GM19395 (cell line): ENCODE measurements around the gene AKT2.

Experiments used
- ATAC-seq: cut with Tn5 transposase; IDR thresholded peaks from one replicate; pipeline ENCODE4 v1.9.1; 2021; ENCODE audit warnings: mild to moderate bottlenecking, moderate library complexity; ENCODE audit not compliant: unreplicated experiment

The AKT2 gene

GRCh38 chr19:40255619-40256166, 29.5 kb downstream of the AKT2 start:
- no peak for ATAC-seq

DNA sequence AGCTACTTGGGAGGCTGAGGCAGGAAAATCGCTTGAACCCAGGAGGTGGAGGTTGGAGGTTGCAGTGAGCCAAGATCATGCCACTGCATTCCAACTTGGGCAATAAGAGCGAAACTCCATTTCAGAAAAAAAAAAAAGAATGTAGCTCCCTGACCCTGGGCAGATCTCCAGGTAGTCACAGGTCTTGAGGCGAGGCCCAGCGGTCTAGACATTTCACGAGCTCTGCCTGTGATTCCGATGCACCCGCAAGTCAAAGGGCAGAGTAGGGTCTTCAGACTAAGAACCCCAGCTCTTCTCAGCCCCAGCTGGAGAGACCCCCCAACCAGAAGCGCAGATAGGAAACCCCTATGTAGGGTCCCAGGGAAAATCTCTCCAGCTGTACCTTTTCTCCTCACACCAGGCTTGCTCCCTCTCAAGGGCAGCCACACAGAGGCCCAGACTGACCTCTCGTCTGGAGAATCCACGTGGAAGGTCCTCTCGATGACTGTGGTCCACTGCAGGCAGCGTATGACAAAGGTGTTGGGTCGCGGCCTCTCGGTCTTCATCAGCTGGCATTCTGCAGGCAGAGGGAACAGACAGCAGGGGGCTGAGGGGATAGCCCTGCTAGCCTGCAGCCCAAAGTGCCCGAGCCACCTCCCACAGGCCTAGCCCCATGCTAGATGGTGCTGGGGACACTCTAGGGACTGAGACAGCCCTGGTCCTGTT, 30.3 kb downstream of the AKT2 start:
- ATAC-seq, result no peak

DNA sequence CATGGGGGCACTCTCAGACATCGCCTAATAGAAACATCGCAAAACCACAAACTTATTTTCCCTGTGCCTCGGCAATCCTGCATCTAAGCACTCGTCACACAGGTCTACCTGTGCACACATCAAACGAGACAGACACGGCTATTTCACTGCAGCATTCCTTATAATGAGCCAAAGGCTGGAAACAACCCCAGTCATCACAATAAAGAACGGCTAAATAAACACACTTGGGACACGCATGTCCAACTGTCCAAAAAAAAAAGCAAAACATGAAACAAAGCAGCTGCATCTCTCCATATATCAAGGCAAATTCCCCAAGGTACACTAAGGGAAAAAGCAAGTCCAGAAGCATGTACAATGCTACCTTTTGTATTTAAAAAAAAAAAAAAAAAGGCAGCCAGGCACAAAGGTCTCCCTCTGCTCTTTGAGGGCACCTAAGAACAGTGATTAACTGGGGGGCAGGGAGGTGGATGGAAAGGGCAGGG, 31.5 kb downstream of the AKT2 start:
- no peak for ATAC-seq

DNA sequence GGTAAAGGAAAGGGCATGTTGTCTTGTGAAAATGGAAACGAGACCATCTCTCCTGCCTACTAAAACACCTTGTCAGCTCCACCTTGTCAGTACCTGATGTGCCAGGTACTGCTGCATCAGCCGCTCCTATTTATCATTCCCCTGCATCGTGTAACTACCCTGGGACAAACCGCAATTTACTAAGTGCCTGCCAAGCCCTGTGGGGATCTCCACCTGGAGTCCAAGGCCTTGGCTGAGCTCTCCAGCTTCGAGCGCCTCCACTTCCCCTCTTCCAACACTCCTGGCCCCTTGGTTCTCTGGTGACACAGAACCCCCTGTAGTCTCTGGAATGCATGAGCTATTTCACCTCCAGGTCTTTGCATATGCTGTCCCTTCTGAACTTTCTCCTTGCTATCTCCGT, 32.8 kb downstream of the AKT2 start:
- no peak for ATAC-seq

GRCh38 chr19:40251991-40252390, 33.2 kb downstream of the AKT2 start:
- no peak for ATAC-seq

DNA sequence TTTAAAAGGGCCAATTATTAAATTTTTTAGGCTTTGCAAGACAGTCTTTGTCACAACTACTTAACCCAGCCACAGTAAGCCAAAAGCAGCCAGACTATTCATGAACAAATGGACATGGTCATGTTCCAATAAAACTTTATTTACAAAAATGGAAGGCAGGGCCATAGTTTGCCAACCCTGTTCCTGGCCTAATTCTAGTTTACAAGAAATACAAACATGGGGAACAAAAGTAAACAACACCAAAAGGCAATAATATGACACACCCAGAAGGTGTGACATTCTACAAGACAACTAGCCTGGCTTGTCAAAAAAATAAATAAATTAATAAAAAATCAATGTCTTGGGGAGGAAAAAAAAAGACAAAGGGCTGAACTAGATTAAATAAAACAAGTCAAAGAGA, 33.9 kb downstream of the AKT2 start:
- ATAC-seq, result no peak

DNA sequence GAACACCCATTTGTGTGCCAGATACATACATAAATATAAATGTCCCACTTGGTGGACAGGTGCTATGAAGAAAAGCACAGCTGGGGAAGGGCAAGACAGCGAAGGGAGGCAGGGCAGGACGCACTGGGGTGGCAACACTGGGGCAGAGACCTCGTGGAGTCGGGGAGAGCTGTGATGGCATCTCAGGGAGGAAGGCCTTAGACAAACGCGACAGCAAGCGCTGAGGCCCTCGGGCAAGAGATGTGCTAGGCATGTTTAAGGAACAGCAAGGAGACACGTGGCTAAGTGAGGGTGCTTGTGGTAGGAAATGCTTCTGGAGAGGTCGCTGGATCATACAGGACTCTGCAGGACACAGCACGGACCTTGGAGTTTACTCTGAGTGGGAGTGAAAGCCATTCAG, 35.4 kb downstream of the AKT2 start:
- no peak for ATAC-seq

- ATAC-seq, result no peak
Measured at GRCh38 chr19:40249201-40249600, 35.9 kb downstream of the AKT2 start.

DNA sequence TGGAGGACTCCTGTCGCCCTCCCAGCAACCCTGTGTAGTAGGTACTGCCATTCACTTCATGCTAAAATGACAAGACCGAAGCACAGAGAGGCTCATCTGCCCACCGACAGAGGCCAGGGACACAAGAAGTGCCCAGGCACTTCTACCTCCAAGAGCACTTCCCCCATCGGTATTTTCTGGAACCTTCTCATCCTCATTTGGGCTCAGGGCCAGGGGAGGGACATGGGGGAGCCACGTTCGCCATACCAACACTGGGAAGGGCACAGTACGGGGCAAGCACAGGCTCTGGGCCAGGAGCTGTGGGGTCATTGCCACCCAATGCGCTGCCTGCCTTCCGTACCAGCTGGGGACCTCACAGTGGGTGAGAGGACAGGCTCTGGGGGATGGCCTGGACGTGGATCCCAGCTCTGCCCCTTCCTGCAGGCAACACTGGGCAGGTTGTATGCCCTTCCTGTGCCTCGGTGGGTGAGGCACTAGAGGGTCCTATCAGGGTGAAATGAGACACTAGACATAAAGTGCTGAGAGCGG, 37.3 kb downstream of the AKT2 start:
- ATAC-seq, result no peak

DNA sequence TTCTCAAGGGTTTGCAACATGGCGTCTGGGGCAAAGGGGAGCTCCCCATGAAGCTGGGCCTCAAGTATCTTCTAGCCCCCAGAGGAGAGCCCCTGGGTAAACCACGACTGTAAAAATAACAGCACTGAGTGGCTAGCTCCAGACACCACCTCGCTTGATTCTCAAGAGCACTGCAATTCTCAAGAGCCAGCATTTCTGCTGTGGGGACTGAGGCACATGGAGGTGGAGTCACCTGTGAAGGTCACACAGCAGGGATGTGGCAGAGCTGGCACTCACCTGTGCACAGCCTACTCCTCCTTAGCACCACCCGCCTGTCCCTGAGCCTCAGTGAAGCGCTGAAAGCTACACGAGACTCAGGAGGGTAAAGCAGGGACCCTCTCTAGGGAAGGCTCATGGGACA, 38.0 kb downstream of the AKT2 start:
- no peak for ATAC-seq

- no peak for ATAC-seq
Measured at GRCh38 chr19:40246292-40247073, 38.7 kb downstream of the AKT2 start.

DNA sequence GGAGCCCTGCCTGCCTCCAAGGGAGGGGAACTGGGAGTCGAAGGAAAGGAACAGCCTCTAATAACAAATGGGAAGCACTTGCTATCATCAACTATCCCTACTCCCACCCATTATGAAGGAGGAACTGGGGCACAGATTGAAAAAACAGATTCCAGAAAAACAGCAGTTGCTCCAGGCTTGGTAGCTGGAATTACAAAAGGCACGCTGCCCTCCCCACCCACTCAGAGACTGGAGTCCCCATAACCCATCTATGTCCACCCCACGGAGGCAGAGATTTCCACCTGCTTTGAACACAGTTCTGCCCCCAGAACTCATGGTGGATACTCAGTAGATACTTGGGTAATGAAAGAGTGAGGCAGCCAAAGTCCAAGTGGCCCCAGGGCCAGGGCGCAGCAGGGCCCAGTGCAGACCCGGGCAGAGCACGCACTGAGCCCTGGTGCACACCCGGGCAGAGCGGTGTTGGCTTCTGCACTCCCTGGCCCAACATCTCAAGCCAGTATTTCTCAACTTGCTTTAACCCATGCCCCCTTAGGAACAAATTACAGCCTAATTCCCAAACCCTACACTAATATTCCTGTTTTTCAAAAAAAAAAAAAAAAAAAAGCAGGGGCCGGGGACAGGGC, 39.5 kb downstream of the AKT2 start:
- ATAC-seq, result no peak

DNA sequence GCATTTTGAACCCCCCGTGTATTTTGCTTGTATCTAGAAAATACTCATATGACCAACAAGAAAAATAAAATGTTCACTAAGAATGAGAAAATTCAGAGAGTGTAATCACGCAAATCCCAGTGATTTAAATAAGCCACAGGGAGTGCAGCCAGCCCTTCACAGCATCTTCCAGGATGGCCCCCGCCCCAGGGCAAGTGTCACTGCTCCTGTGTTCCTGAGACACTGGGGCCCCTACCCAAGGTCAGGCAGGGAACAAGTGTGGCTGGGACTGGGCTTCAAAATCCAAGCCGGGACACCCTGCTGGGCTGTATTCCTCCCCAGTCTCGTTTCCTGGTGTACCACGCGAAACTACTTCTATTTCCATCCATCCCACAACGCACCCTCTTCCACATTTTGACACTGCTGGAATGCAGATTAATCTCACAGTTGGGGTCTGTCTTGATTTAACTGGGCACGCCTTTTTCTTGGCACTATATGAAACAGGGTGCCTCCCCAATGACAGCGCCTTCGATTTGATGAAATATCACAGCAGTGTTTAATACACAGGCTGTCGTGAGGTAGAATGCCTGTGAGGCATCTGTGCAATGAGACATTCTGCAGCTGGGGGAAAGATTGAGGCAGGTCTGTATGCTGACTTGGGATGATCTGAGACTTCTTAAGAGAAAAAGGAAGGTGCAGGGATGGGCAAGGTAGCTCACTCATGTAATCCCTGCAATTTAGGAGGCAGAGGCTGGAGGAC, 40.4 kb downstream of the AKT2 start:
- ATAC-seq, result no peak

GRCh38 chr19:40243181-40243580, 42.0 kb downstream of the AKT2 start:
- ATAC-seq, result no peak

GRCh38 chr19:40242480-40242879, 42.7 kb downstream of the AKT2 start:
- no peak for ATAC-seq

DNA sequence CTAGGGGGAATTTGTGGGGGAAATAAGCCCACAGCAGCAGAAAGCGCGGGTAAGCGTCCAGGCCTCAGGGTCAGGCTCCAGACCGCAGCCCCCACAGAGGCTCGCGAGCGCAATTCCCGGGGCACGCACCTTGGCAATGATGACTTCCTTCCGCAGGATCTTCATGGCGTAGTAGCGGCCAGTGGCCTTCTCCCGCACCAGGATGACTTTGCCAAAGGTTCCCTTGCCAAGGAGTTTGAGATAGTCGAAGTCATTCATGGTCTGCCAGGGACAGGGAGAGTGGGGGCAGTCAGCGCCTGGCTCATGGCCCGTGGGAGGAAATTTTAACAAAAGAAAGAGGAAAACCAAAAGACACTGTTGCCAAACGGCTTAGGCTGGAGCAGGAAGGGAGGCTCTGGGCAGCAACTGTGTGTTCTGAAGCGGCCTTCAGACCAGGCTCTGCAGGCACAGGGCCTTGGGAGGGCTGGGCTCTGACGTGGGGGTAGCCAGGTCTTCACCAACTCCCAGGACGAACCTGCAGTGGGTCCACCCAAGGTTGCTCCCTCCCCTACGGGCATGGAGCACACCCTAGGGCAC, 43.2 kb downstream of the AKT2 start:
- ATAC-seq, result no peak

GRCh38 chr19:40241125-40241808, 43.9 kb downstream of the AKT2 start:
- no peak for ATAC-seq

DNA sequence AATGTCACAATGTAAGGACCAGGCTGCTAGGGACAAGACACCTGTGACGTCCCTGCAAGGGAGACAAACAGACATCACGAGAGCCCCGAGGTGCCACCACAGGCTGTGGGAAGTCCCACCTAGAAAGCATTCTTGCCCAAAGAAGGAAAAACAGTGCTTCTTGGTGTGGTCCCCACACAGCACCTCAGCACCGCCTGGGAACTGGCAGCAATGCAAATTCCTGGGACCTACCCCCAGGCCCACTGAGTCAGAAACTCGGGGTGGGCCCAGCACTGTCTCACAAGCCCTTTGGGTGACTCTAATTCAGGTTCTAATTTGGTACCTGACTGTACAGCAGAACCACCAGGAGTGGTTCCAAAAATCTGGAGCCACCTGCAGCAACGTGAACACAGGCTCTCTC, 44.8 kb downstream of the AKT2 start:
- no peak for ATAC-seq

- no peak for ATAC-seq
Measured at GRCh38 chr19:40239415-40240226, 45.5 kb downstream of the AKT2 start.
